ENCODE data around the gene GINS1. TPM values are rescaled to one million over a fixed set of nuclear protein-coding genes. Genes with fewer than 3 reads are reported as not detected.

The GINS1 gene
- total RNA-seq, 1 experiment from 2014 or later = 14.4 TPM

GRCh38 chr20:25418776-25419175 lies 11.3 kb downstream of the GINS1 start:
- H3K9ac ChIP-seq (ENCODE audit: low read length) = no peak overlapping the region

GRCh38 chr20:25421102-25421501 lies 13.6 kb downstream of the GINS1 start:
- no peak overlapping the region for H3K4me2 ChIP-seq (ENCODE audit: low read depth, low read length, poor library complexity, severe bottlenecking)
- H3K9me2 ChIP-seq (replicated peaks; ENCODE audit: insufficient read depth, low read length) = no peaks in the 10 kb centered on the region
- H3K4me3 ChIP-seq (ENCODE audit: low read length) = no peak overlapping the region
- peaks cover 59% of the 10 kb centered on the region for H3K36me3 ChIP-seq (ENCODE audit: insufficient read depth, low read length)
- H3K9me3 ChIP-seq (ENCODE audit: low read length) = no peaks in the 10 kb centered on the region
- H3K9ac ChIP-seq (ENCODE audit: low read length) = no peak overlapping the region
- no peaks in the 10 kb centered on the region for H4K20me1 ChIP-seq (ENCODE audit: insufficient read depth, low read depth, low read length)
- H3K27ac ChIP-seq (ENCODE audit: low read length) = no peak overlapping the region
- no peak for DNase-seq
- no peaks in the 10 kb centered on the region for H3K4me1 ChIP-seq (ENCODE audit: low read length)
- H3K79me2 ChIP-seq (ENCODE audit: low read length) = peaks cover 17% of the 10 kb centered on the region
- H3K27me3 ChIP-seq (ENCODE audit: low read length) = no peaks in the 10 kb centered on the region
- H2AFZ ChIP-seq (ENCODE audit: low read length) = no peak overlapping the region

More at GRCh38 chr20:25418776-25419175, 11.3 kb downstream of the GINS1 start:
- no peak for DNase-seq
- Histone ChIP-seq H3K27me3 (ENCODE audit: low read length) (no peaks in the 10 kb centered on the region), H4K20me1 (ENCODE audit: insufficient read depth, low read depth, low read length) (no peaks in the 10 kb centered on the region), H3K9me3 (ENCODE audit: low read length) (no peaks in the 10 kb centered on the region), H3K27ac (ENCODE audit: low read length) (no peak overlapping the region), H3K4me2 (ENCODE audit: low read depth, low read length, poor library complexity, severe bottlenecking) (no peak overlapping the region), H3K4me3 (ENCODE audit: low read length) (no peak overlapping the region), H3K79me2 (ENCODE audit: low read length) (peaks cover 22% of the 10 kb centered on the region; the same call in 1 of the 2 replicates), H3K4me1 (ENCODE audit: low read length) (no peaks in the 10 kb centered on the region), H3K36me3 (ENCODE audit: insufficient read depth, low read length) (peaks cover 41% of the 10 kb centered on the region; the same call in 1 of the 2 replicates), H2AFZ (ENCODE audit: low read length) (no peak overlapping the region), H3K9me2 (replicated peaks; ENCODE audit: insufficient read depth, low read length) (no peaks in the 10 kb centered on the region)

GRCh38 chr20:25422032-25422431 lies 14.6 kb downstream of the GINS1 start:
- Histone ChIP-seq H3K9ac (ENCODE audit: low read length) (no peak overlapping the region), H3K79me2 (ENCODE audit: low read length) (peaks cover 21% of the 10 kb centered on the region), H3K9me3 (ENCODE audit: low read length) (no peaks in the 10 kb centered on the region), H3K27me3 (ENCODE audit: low read length) (no peaks in the 10 kb centered on the region), H3K4me1 (ENCODE audit: low read length) (no peaks in the 10 kb centered on the region), H4K20me1 (ENCODE audit: insufficient read depth, low read depth, low read length) (no peaks in the 10 kb centered on the region), H3K4me3 (ENCODE audit: low read length) (no peak overlapping the region), H3K9me2 (replicated peaks; ENCODE audit: insufficient read depth, low read length) (no peaks in the 10 kb centered on the region), H3K4me2 (ENCODE audit: low read depth, low read length, poor library complexity, severe bottlenecking) (no peak overlapping the region), H2AFZ (ENCODE audit: low read length) (no peak overlapping the region), H3K36me3 (ENCODE audit: insufficient read depth, low read length) (peaks cover 59% of the 10 kb centered on the region), H3K27ac (ENCODE audit: low read length) (no peak overlapping the region)
- no peak for DNase-seq

GRCh38 chr20:25424536-25424935 lies 17.1 kb downstream of the GINS1 start:
- Histone ChIP-seq H3K4me3 (ENCODE audit: low read length) (no peak overlapping the region), H2AFZ (ENCODE audit: low read length) (no peak overlapping the region), H3K27me3 (ENCODE audit: low read length) (no peaks in the 10 kb centered on the region), H3K9me2 (replicated peaks; ENCODE audit: insufficient read depth, low read length) (no peaks in the 10 kb centered on the region), H3K9ac (ENCODE audit: low read length) (no peak overlapping the region), H3K4me2 (ENCODE audit: low read depth, low read length, poor library complexity, severe bottlenecking) (no peak overlapping the region), H3K79me2 (ENCODE audit: low read length) (peaks cover 8% of the 10 kb centered on the region; the same call in 1 of the 2 replicates), H3K27ac (ENCODE audit: low read length) (no peak overlapping the region), H3K4me1 (ENCODE audit: low read length) (no peaks in the 10 kb centered on the region), H3K9me3 (ENCODE audit: low read length) (no peaks in the 10 kb centered on the region), H3K36me3 (ENCODE audit: insufficient read depth, low read length) (peaks cover 60% of the 10 kb centered on the region), H4K20me1 (ENCODE audit: insufficient read depth, low read depth, low read length) (no peaks in the 10 kb centered on the region)
- no peak for DNase-seq

GRCh38 chr20:25437153-25437581 lies 29.7 kb downstream of the GINS1 start:
- no peaks in the 10 kb centered on the region for H3K9me2 ChIP-seq (replicated peaks; ENCODE audit: insufficient read depth, low read length)
- H3K36me3 ChIP-seq (ENCODE audit: insufficient read depth, low read length) = peaks cover 44% of the 10 kb centered on the region; the same call in 1 of the 2 replicates
- no peak for DNase-seq
- no peaks in the 10 kb centered on the region for H4K20me1 ChIP-seq (ENCODE audit: insufficient read depth, low read depth, low read length)
- no peak overlapping the region for H3K4me2 ChIP-seq (ENCODE audit: low read depth, low read length, poor library complexity, severe bottlenecking)
- H3K79me2 ChIP-seq (ENCODE audit: low read length) = peaks cover 8% of the 10 kb centered on the region
- no peak overlapping the region for H3K9ac ChIP-seq (ENCODE audit: low read length)
- no peaks in the 10 kb centered on the region for H3K9me3 ChIP-seq (ENCODE audit: low read length)
- H3K4me3 ChIP-seq (ENCODE audit: low read length) = no peak overlapping the region
- no peak overlapping the region for H2AFZ ChIP-seq (ENCODE audit: low read length)
- H3K27me3 ChIP-seq (ENCODE audit: low read length) = no peaks in the 10 kb centered on the region
- H3K27ac ChIP-seq (ENCODE audit: low read length) = no peak overlapping the region
- H3K4me1 ChIP-seq (ENCODE audit: low read length) = peaks cover 18% of the 10 kb centered on the region

GRCh38 chr20:25439328-25439727 lies 31.9 kb downstream of the GINS1 start:
- peak overlapping the region; percentile 35 for H3K27ac ChIP-seq (ENCODE audit: low read length)
- no peaks in the 10 kb centered on the region for H3K27me3 ChIP-seq (ENCODE audit: low read length)
- no peaks in the 10 kb centered on the region for H4K20me1 ChIP-seq (ENCODE audit: insufficient read depth, low read depth, low read length)
- no peak overlapping the region for H3K9ac ChIP-seq (ENCODE audit: low read length)
- H3K9me2 ChIP-seq (replicated peaks; ENCODE audit: insufficient read depth, low read length) = no peaks in the 10 kb centered on the region
- peaks cover 18% of the 10 kb centered on the region for H3K4me1 ChIP-seq (ENCODE audit: low read length)
- DNase-seq = peak; percentile 77
- no peak overlapping the region for H3K4me3 ChIP-seq (ENCODE audit: low read length)
- peaks cover 8% of the 10 kb centered on the region for H3K79me2 ChIP-seq (ENCODE audit: low read length)
- peaks cover 45% of the 10 kb centered on the region for H3K36me3 ChIP-seq (ENCODE audit: insufficient read depth, low read length)
- peak overlapping the region; percentile 26 for H3K4me2 ChIP-seq (ENCODE audit: low read depth, low read length, poor library complexity, severe bottlenecking)
- H2AFZ ChIP-seq (ENCODE audit: low read length) = no peak overlapping the region
- no peaks in the 10 kb centered on the region for H3K9me3 ChIP-seq (ENCODE audit: low read length)

- Histone ChIP-seq H3K9me2 (replicated peaks; ENCODE audit: insufficient read depth, low read length) (no peaks in the 10 kb centered on the region), H3K4me3 (ENCODE audit: low read length) (no peak overlapping the region), H3K4me2 (ENCODE audit: low read depth, low read length, poor library complexity, severe bottlenecking) (no peak overlapping the region), H3K27ac (ENCODE audit: low read length) (no peak overlapping the region), H3K36me3 (ENCODE audit: insufficient read depth, low read length) (peaks cover 65% of the 10 kb centered on the region), H3K79me2 (ENCODE audit: low read length) (peaks cover 7% of the 10 kb centered on the region; the same call in 1 of the 2 replicates), H3K4me1 (ENCODE audit: low read length) (peaks cover 1% of the 10 kb centered on the region), H3K27me3 (ENCODE audit: low read length) (no peaks in the 10 kb centered on the region), H2AFZ (ENCODE audit: low read length) (no peak overlapping the region), H4K20me1 (ENCODE audit: insufficient read depth, low read depth, low read length) (no peaks in the 10 kb centered on the region), H3K9ac (ENCODE audit: low read length) (no peak overlapping the region), H3K9me3 (ENCODE audit: low read length) (no peaks in the 10 kb centered on the region)
- DNase-seq = no peak
These were observed 37.1 kb downstream of the GINS1 start for GRCh38 chr20:25444556-25444955.

GRCh38 chr20:25447671-25448070 lies 40.2 kb downstream of the GINS1 start:
- no peaks in the 10 kb centered on the region for H3K9me2 ChIP-seq (replicated peaks; ENCODE audit: insufficient read depth, low read length)
- H3K4me1 ChIP-seq (ENCODE audit: low read length) = no peaks in the 10 kb centered on the region
- no peak overlapping the region for H3K4me3 ChIP-seq (ENCODE audit: low read length)
- no peaks in the 10 kb centered on the region for H4K20me1 ChIP-seq (ENCODE audit: insufficient read depth, low read depth, low read length)
- no peak overlapping the region for H3K9ac ChIP-seq (ENCODE audit: low read length)
- no peak overlapping the region for H3K27ac ChIP-seq (ENCODE audit: low read length)
- no peak overlapping the region for H3K4me2 ChIP-seq (ENCODE audit: low read depth, low read length, poor library complexity, severe bottlenecking)
- H3K9me3 ChIP-seq (ENCODE audit: low read length) = no peaks in the 10 kb centered on the region
- no peak for DNase-seq
- no peak overlapping the region for H2AFZ ChIP-seq (ENCODE audit: low read length)
- 0 out of 2 replicates have a peak, but pooled peaks cover 2% of the 10 kb centered on the region for H3K79me2 ChIP-seq (ENCODE audit: low read length)
- H3K27me3 ChIP-seq (ENCODE audit: low read length) = no peaks in the 10 kb centered on the region
- peaks cover 50% of the 10 kb centered on the region for H3K36me3 ChIP-seq (ENCODE audit: insufficient read depth, low read length)

All from Karpas-422 (cell line).